HepG2 (cell line): ENCODE measurements around the gene SLC12A3. TPM values are rescaled to one million over a fixed set of nuclear protein-coding genes. Genes with fewer than 3 reads are reported as not detected.

Experiments used
- ATF7-NPFF ChIP-seq: sonication (generic); formaldehyde crosslinking; IDR thresholded peaks from 2 replicates; pipeline ENCODE4 v1.8.1; 2023; ENCODE audit warnings: mild to moderate bottlenecking, low read depth, missing genetic modification reagents, moderate library complexity
- DMTF1 ChIP-seq: sonication (generic); formaldehyde crosslinking; IDR thresholded peaks from 2 replicates; pipeline ENCODE4 v1.4.0; 2020; ENCODE audit warnings: mild to moderate bottlenecking, missing genetic modification reagents
- ISX ChIP-seq: sonication (generic); formaldehyde crosslinking; conservative IDR thresholded peaks from 2 replicates; pipeline ENCODE4 v1.5.0; 2020; ENCODE audit warnings: missing genetic modification reagents
- KDM5A ChIP-seq: fragments of 200-600 bp; sonication (generic); IDR thresholded peaks from 2 replicates; pipeline ENCODE4 v1.7.0; 2018; ENCODE audit warnings: antibody characterized with exemption, mild to moderate bottlenecking, low read length, borderline replicate concordance
- MAFG ChIP-seq: sonication (generic); formaldehyde crosslinking; IDR thresholded peaks from 2 replicates; pipeline ENCODE4 v1.5.1; 2020; ENCODE audit warnings: mild to moderate bottlenecking, missing genetic modification reagents
- MNT ChIP-seq: fragments of 450-650 bp; IDR thresholded peaks from 2 replicates; pipeline ENCODE4 v1.6.1; 2016
- MTERF4 ChIP-seq: sonication (generic); formaldehyde crosslinking; IDR thresholded peaks from 2 replicates; pipeline ENCODE4 v1.8.0; 2023; ENCODE audit warnings: mild to moderate bottlenecking, missing genetic modification reagents
- SRY ChIP-seq: sonication (generic); formaldehyde crosslinking; IDR thresholded peaks from 2 replicates; pipeline ENCODE4 v1.8.0; 2022; ENCODE audit warnings: mild to moderate bottlenecking, missing genetic modification reagents
- TARDBP ChIP-seq: sonication (generic); formaldehyde crosslinking; IDR thresholded peaks from 2 replicates; pipeline ENCODE4 v1.8.0; 2022; ENCODE audit warnings: mild to moderate bottlenecking, missing genetic modification reagents
- THRA ChIP-seq: sonication (generic); formaldehyde crosslinking; IDR thresholded peaks from 2 replicates; pipeline ENCODE4 v1.4.0; 2020; ENCODE audit warnings: missing genetic modification reagents, borderline replicate concordance
- ZBED4 ChIP-seq: sonication (generic); formaldehyde crosslinking; IDR thresholded peaks from 2 replicates; pipeline ENCODE4 v1.4.0; 2020; ENCODE audit warnings: missing genetic modification reagents, borderline replicate concordance
- ZBTB25 ChIP-seq: IDR thresholded peaks from 2 replicates; pipeline ENCODE4 v1.6.1; 2018; ENCODE audit warnings: missing genetic modification reagents
- ZNF317 ChIP-seq: sonication (generic); formaldehyde crosslinking; IDR thresholded peaks from 2 replicates; pipeline ENCODE4 v1.5.0; 2020; ENCODE audit warnings: mild to moderate bottlenecking, missing genetic modification reagents
- ZNF550 ChIP-seq: sonication (generic); formaldehyde crosslinking; IDR thresholded peaks from 2 replicates; pipeline ENCODE4 v1.4.0; 2020; ENCODE audit warnings: mild to moderate bottlenecking, missing genetic modification reagents, borderline replicate concordance
- ZNF589 ChIP-seq: sonication (generic); formaldehyde crosslinking; conservative IDR thresholded peaks from 2 replicates; pipeline ENCODE4 v1.8.0; 2022; ENCODE audit warnings: mild to moderate bottlenecking, moderate library complexity, missing genetic modification reagents
- polyA plus RNA-seq, 8 experiments: library from polyadenylated mRNA; depleted of rRNA in 3 of 8; stranded (reverse) in 7 of 8; unstranded in 1 of 8; fragments of >200 nt; fragmentation: Illumina TruSeq in 4 of 8; extraction: Trizol in 4 of 8; gene quantifications; 2 replicates each; pipeline versions ENCODE4 v1.2.1 to v1.2.3, GENCODE V29; 2011 to 2016; ENCODE audit warnings: low read depth in 4 of 8, missing spikeins in 1 of 8, mixed read lengths in 1 of 8; ENCODE audit not compliant: insufficient read depth in 1 of 8
- total RNA-seq, 5 experiments: library from RNA; depleted of rRNA; stranded (reverse); fragments of >200 nt; fragmentation: Illumina TruSeq; extraction: Trizol; gene quantifications; 2 replicates each; pipeline ENCODE4 v1.2.3, GENCODE V29; 2016; ENCODE audit warnings: low read depth in 1 of 5

SLC12A3 gene
- total and polyA plus RNA-seq, 2 of the 13 experiments (the other 11 are each of a cell fraction or from before 2014, with no cell fraction given), result 6.2 TPM; not detected in 1

- TF ChIP-seq THRA (CRISPR knock-in tag) (peak; percentile 62), MTERF4 (CRISPR knock-in tag) (peak; percentile 83), ZNF589 (CRISPR knock-in tag) (peak; percentile 78; the same call in 1 of the 2 replicates), ATF7-NPFF (CRISPR knock-in tag) (no peak), ZNF317 (peak; percentile 38; the same call in 1 of the 2 replicates), MNT (peak; percentile 97), SRY (CRISPR knock-in tag) (no peak; the same call in 1 of the 2 replicates), ISX (CRISPR knock-in tag) (no peak), ZBTB25 (0 out of 2 replicates have a peak, but pooled peaks have one; percentile 19), KDM5A (peak; percentile 66; the same call in 1 of the 2 replicates), MAFG (CRISPR knock-in tag) (no peak), DMTF1 (CRISPR knock-in tag) (no peak), TARDBP (no peak; the same call in 1 of the 2 replicates), ZNF550 (CRISPR knock-in tag) (peak; percentile 95; the same call in 1 of the 2 replicates), ZBED4 (CRISPR knock-in tag) (0 out of 2 replicates have a peak, but pooled peaks have one; percentile 54)
These were observed 68.0 kb downstream of the SLC12A3 start (continued) for GRCh38 chr16:56932721-56933619.
